HepG2 (cell line): ENCODE data around the gene NME2. TPM values are rescaled to one million over a fixed set of nuclear protein-coding genes. Genes with fewer than 3 reads are reported as not detected.

Source experiments
- BHLHE40 ChIP-seq: IDR thresholded peaks from 2 replicates; pipeline ENCODE4 v1.6.1; 2011; ENCODE audit warnings: low read length, improper control_type of control experiment
- CENPX ChIP-seq: sonication (generic); formaldehyde crosslinking; IDR thresholded peaks from 2 replicates; pipeline ENCODE4 v1.9.0; 2021; ENCODE audit warnings: mild to moderate bottlenecking, missing genetic modification reagents, moderate library complexity
- DMAP1 ChIP-seq: IDR thresholded peaks from 2 replicates; pipeline ENCODE4 v1.6.1; 2016
- DZIP1 ChIP-seq: sonication (generic); formaldehyde crosslinking; IDR thresholded peaks from 2 replicates; pipeline ENCODE4 v1.5.0; 2020; ENCODE audit warnings: mild to moderate bottlenecking, missing genetic modification reagents
- GRHL1 ChIP-seq: sonication (generic); formaldehyde crosslinking; conservative IDR thresholded peaks from 2 replicates; pipeline ENCODE4 v1.8.0; 2022; ENCODE audit warnings: missing genetic modification reagents
- IKZF1 ChIP-seq: fragments of 450-650 bp; IDR thresholded peaks from 2 replicates; pipeline ENCODE4 v1.7.1; 2016
- LRRFIP1 ChIP-seq: sonication (generic); formaldehyde crosslinking; conservative IDR thresholded peaks from 2 replicates; pipeline ENCODE4 v1.4.0; 2020; ENCODE audit warnings: missing genetic modification reagents
- NFE2 ChIP-seq: sonication (generic); formaldehyde crosslinking; IDR thresholded peaks from 2 replicates; pipeline ENCODE4 v1.4.0; 2020; ENCODE audit warnings: missing genetic modification reagents
- NONO ChIP-seq, 2 experiments: fragments of 450-650 bp in 1 of 2; sonication (generic) in 1 of 2; formaldehyde crosslinking in 1 of 2; IDR thresholded peaks in 1 of 2; conservative IDR thresholded peaks in 1 of 2; 2 replicates each; pipeline versions ENCODE4 v1.6.1 to v1.8.0; 2017 to 2022; ENCODE audit warnings: mild to moderate bottlenecking in 1 of 2, missing genetic modification reagents in 1 of 2, moderate library complexity in 1 of 2
- NRL ChIP-seq: sonication (generic); formaldehyde crosslinking; IDR thresholded peaks from 2 replicates; pipeline ENCODE4 v1.5.0; 2020; ENCODE audit warnings: missing genetic modification reagents, mild to moderate bottlenecking, moderate library complexity, borderline replicate concordance
- REST ChIP-seq, 2 experiments: IDR thresholded peaks; 2 replicates each; pipeline ENCODE4 v1.6.1; 2011 to 2012; ENCODE audit warnings: low read length in 2 of 2, borderline replicate concordance in 1 of 2, low read depth in 1 of 2, mild to moderate bottlenecking in 1 of 2, moderate library complexity in 1 of 2
- TCF7L2 ChIP-seq: IDR thresholded peaks from 2 replicates; pipeline ENCODE4 v1.6.1; 2011; ENCODE audit warnings: mild to moderate bottlenecking, low read depth, low read length, moderate library complexity
- ZNF121 ChIP-seq: sonication (generic); formaldehyde crosslinking; IDR thresholded peaks from 2 replicates; pipeline ENCODE4 v1.5.0; 2020; ENCODE audit warnings: mild to moderate bottlenecking, missing genetic modification reagents
- ZNF138 ChIP-seq: sonication (generic); formaldehyde crosslinking; IDR thresholded peaks from 2 replicates; pipeline ENCODE4 v1.5.0; 2020; ENCODE audit warnings: mild to moderate bottlenecking, low read depth, missing genetic modification reagents
- ZNF230 ChIP-seq: sonication (generic); formaldehyde crosslinking; IDR thresholded peaks from 2 replicates; pipeline ENCODE4 v1.4.0; 2020; ENCODE audit warnings: mild to moderate bottlenecking, missing genetic modification reagents
- ZNF292 ChIP-seq: sonication (generic); formaldehyde crosslinking; IDR thresholded peaks from 2 replicates; pipeline ENCODE4 v1.8.1; 2022; ENCODE audit warnings: mild to moderate bottlenecking, low read depth, missing genetic modification reagents, borderline replicate concordance
- ZNF33B ChIP-seq: sonication (generic); formaldehyde crosslinking; IDR thresholded peaks from 2 replicates; pipeline ENCODE4 v1.5.1; 2020; ENCODE audit warnings: mild to moderate bottlenecking, missing genetic modification reagents
- ZNF430 ChIP-seq: sonication (generic); formaldehyde crosslinking; IDR thresholded peaks from 2 replicates; pipeline ENCODE4 v1.9.0; 2021; ENCODE audit warnings: mild to moderate bottlenecking, missing genetic modification reagents
- polyA plus RNA-seq, 8 experiments: library from polyadenylated mRNA; depleted of rRNA in 3 of 8; stranded (reverse) in 7 of 8; unstranded in 1 of 8; fragments of >200 nt; fragmentation: Illumina TruSeq in 4 of 8; extraction: Trizol in 4 of 8; gene quantifications; 2 replicates each; pipeline versions ENCODE4 v1.2.1 to v1.2.3, GENCODE V29; 2011 to 2016; ENCODE audit warnings: low read depth in 4 of 8, missing spikeins in 1 of 8, mixed read lengths in 1 of 8; ENCODE audit not compliant: insufficient read depth in 1 of 8
- total RNA-seq, 5 experiments: library from RNA; depleted of rRNA; stranded (reverse); fragments of >200 nt; fragmentation: Illumina TruSeq; extraction: Trizol; gene quantifications; 2 replicates each; pipeline ENCODE4 v1.2.3, GENCODE V29; 2016; ENCODE audit warnings: low read depth in 1 of 5

Gene NME2
- total and polyA plus RNA-seq, 2 of the 13 experiments (the other 11 are each of a cell fraction or from before 2014, with no cell fraction given) = 790 to 1,213 TPM

- TF ChIP-seq ZNF430 (CRISPR knock-in tag) (peak; percentile 91; the same call in 1 of the 2 replicates), REST (IDR thresholded peaks at IDR 0.05; ENCODE audit: borderline replicate concordance in 1 of 2, low read depth in 1 of 2, low read length in 2 of 2) (peak in 1 of 2 experiments; percentile 85; a peak in 2 of 4 replicates), IKZF1 (no peak), ZNF230 (CRISPR knock-in tag) (peak; percentile 99), ZNF292 (CRISPR knock-in tag) (peak; percentile 78; the same call in 1 of the 2 replicates), TCF7L2 (no peak), NFE2 (peak; percentile 76), ZNF121 (CRISPR knock-in tag) (peak; percentile 65; the same call in 1 of the 2 replicates), ZNF138 (peak; percentile 96; the same call in 1 of the 2 replicates), NONO (IDR thresholded peaks at IDR 0.05) (no peak; the same call in 1 of the 2 replicates), NONO (CRISPR knock-in tag; conservative IDR thresholded peaks at IDR 0.05) (peak; percentile 99), NRL (CRISPR knock-in tag) (peak; percentile 98), DZIP1 (CRISPR knock-in tag) (no peak), ZNF33B (peak; percentile 71; the same call in 1 of the 2 replicates), GRHL1 (CRISPR knock-in tag) (no peak), LRRFIP1 (CRISPR knock-in tag) (peak; percentile 54; the same call in 1 of the 2 replicates), DMAP1 (peak; percentile 100), CENPX (CRISPR knock-in tag) (no peak), BHLHE40 (peak; percentile 79)
Measured at GRCh38 chr17:51153210-51154072, 12.8 kb upstream of the NME2 start, which contains the start of gene NME1 (continued).
